A549 (cell line): ENCODE measurements around the gene CLDND1.

Experiments
- CBX2 ChIP-seq: fragments of 200-600 bp; sonication (generic); IDR thresholded peaks from 2 replicates; pipeline ENCODE4 v1.6.1; 2016; ENCODE audit warnings: low read depth, mild to moderate bottlenecking, borderline replicate concordance
- CHD2 ChIP-seq: fragments of 150-350 bp; IDR thresholded peaks from 2 replicates; pipeline ENCODE4 v1.6.1; 2014; ENCODE audit warnings: low read length; ENCODE audit not compliant: partially characterized antibody
- CTCF ChIP-seq: fragments of >200 bp; sonication (Bioruptor Twin); formaldehyde crosslinking; IDR thresholded peaks from 3 replicates; pipeline ENCODE4 v1.5.1; 2016
- E2F6 ChIP-seq: IDR thresholded peaks from 2 replicates; pipeline ENCODE4 v1.6.1; 2012; ENCODE audit warnings: low read depth, borderline replicate concordance
- ESRRA ChIP-seq: fragments of 150-350 bp; IDR thresholded peaks from 2 replicates; pipeline ENCODE4 v1.6.1; 2014; ENCODE audit warnings: mild to moderate bottlenecking, low read length, borderline replicate concordance
- MAX ChIP-seq: IDR thresholded peaks from 2 replicates; pipeline ENCODE4 v1.6.1; 2012
- NR3C1 ChIP-seq: fragments of >200 bp; sonication (Bioruptor Twin); formaldehyde crosslinking; IDR thresholded peaks from 3 replicates; pipeline ENCODE4 v1.6.1; 2017
- POLR2A ChIP-seq: IDR thresholded peaks from 2 replicates; pipeline ENCODE4 v1.6.1; 2012; ENCODE audit warnings: mild to moderate bottlenecking, low read length
- RAD21 ChIP-seq, 2 experiments: fragments of >200 bp in 1 of 2; sonication (Bioruptor Twin) in 1 of 2; formaldehyde crosslinking in 1 of 2; IDR thresholded peaks in 1 of 2; conservative IDR thresholded peaks in 1 of 2; 2 replicates in 1 of 2; 3 replicates in 1 of 2; pipeline ENCODE4 v1.6.1; 2012 to 2018; ENCODE audit warnings: inconsistent platforms in 1 of 2
- RCOR1 ChIP-seq: fragments of 150-350 bp; IDR thresholded peaks from 2 replicates; pipeline ENCODE4 v1.6.1; 2014; ENCODE audit warnings: antibody characterized with exemption, low read length, low read depth
- RFX5 ChIP-seq: fragments of 450-650 bp; IDR thresholded peaks from 2 replicates; pipeline ENCODE4 v1.7.1; 2014; ENCODE audit warnings: antibody characterized with exemption, mild to moderate bottlenecking, moderate library complexity
- RNF2 ChIP-seq: fragments of 200-600 bp; sonication (generic); IDR thresholded peaks from 2 replicates; pipeline ENCODE4 v1.6.1; 2016; ENCODE audit warnings: low read depth, mild to moderate bottlenecking, antibody characterized with exemption, moderate library complexity, borderline replicate concordance

GRCh38 chr3:98501270-98501669 lies 21.4 kb downstream of the CLDND1 start:
- TF ChIP-seq E2F6 (no peak), MAX (no peak), NR3C1 (no peak), CTCF (no peak), RFX5 (no peak), RAD21 (conservative IDR thresholded peaks at IDR 0.05 in 1 of 2, IDR thresholded peaks at IDR 0.05 in 1 of 2) (no peak), RCOR1 (no peak), CHD2 (no peak), POLR2A (no peak), RNF2 (no peak), ESRRA (no peak), CBX2 (no peak)
